Measurements from ENCODE around the gene NUDT5. TPM values are rescaled to one million over a fixed set of nuclear protein-coding genes. Genes with fewer than 3 reads are reported as not detected.
A peak's percentile ranks its signal among the peaks of the same experiment; 100 is the strongest.
"Not testable (repeated sequence)": the region's sequence is repeated elsewhere in the genome, so short reads cannot be mapped to it uniquely, and the experiment has no call there.

The NUDT5 gene
- total and polyA plus RNA-seq, 8 donors = 47.2 to 64.6 (median 57.8) TPM

DNA sequence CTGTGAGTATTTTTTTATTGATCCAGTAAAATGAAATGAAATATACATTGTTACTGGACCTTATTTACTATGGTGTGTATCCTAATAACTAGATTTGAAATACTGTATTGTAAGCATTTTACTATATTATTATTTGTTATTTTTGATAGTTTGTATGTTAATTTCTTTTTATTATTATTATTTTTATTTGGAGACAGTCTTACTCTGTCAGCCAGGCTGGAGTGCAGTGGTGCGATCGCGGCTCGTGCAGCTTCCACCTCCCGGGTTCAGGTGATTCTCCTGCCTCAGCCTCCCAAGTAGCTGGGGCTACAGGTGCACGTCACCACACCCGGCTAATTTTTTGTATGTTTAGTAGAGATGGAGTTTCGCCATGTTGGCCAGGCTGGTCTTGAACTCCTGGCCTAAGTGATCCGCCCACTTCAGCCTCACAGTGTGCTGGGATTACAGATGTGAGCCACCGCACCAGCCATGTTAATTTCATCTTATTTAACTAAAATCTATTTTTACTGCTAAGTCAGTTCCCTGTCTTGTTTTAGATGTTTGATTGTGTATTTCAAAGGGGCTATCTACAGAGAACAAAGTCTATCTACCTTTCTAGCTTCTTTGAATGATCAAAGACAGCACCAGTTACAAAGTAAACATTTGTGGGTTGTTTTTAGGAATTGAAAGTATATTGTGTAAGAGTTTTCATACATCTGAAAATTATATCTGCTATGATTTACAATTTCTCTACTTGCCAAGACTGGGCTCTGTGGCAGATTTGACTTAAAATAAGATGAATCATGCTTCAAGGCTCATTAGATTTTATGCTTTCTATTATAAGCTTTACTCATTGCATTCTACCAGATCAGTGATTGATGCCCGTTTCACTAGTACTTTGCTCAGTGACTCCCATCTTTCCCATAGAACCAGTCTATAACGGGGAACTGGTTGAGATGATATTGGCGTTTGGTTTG is 41.9 kb upstream of the NUDT5 start:
- Histone ChIP-seq H3K36me3 (peaks cover 0 to 81% of the 10 kb centered on the region in 2 donors), H3K4me3 (no peak overlapping the region), H3K9me3 (no peaks in the 10 kb centered on the region), H3K27ac (no peak overlapping the region), H3K27me3 (no peaks in the 10 kb centered on the region), H3K4me1 (peaks cover 6 to 26% of the 10 kb centered on the region in 2 donors)
- ATAC-seq (no peak), DNase-seq (no peak)
- intact Hi-C loops (cut with DNase I) = no loop called here
- TF ChIP-seq, protein P1, sequence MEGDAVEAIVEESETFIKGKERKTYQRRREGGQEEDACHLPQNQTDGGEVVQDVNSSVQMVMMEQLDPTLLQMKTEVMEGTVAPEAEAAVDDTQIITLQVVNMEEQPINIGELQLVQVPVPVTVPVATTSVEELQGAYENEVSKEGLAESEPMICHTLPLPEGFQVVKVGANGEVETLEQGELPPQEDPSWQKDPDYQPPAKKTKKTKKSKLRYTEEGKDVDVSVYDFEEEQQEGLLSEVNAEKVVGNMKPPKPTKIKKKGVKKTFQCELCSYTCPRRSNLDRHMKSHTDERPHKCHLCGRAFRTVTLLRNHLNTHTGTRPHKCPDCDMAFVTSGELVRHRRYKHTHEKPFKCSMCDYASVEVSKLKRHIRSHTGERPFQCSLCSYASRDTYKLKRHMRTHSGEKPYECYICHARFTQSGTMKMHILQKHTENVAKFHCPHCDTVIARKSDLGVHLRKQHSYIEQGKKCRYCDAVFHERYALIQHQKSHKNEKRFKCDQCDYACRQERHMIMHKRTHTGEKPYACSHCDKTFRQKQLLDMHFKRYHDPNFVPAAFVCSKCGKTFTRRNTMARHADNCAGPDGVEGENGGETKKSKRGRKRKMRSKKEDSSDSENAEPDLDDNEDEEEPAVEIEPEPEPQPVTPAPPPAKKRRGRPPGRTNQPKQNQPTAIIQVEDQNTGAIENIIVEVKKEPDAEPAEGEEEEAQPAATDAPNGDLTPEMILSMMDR (IDR thresholded peaks at IDR 0.05) = no peak

DNA sequence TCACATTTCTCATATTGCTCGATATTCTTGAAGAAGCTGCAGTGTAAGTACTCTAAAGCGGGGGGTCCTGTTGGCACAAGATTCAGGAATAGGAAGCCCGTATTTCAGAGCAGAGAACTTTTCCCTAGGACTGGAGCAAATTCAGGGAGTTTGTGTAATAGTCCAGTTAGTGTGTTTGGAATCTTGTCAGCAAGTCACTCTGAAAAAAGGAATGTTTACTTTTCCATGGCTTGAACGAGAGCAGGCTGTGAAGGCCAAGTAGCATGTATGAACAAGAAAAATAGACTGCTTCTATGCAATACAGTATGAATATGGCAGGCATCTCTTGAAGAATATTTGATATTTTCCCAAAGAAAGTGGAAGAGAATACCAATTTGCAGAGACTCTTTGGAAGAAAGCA is 40.1 kb upstream of the NUDT5 start:
- peaks cover 0 to 97% of the 10 kb centered on the region in 2 donors for H3K36me3 ChIP-seq
- no peaks in the 10 kb centered on the region for H3K9me3 ChIP-seq
- peaks cover 6 to 11% of the 10 kb centered on the region in 2 donors for H3K4me1 ChIP-seq
- H3K27ac ChIP-seq = no peak overlapping the region
- TF ChIP-seq, protein P1 (IDR thresholded peaks at IDR 0.05) = no peak
- H3K4me3 ChIP-seq = no peak overlapping the region
- ATAC-seq (peak; percentile 92), DNase-seq (peak in 2 of 4 donors; percentile 33 to 35)
- intact Hi-C loops (cut with DNase I) = no loop called here
- H3K27me3 ChIP-seq = no peaks in the 10 kb centered on the region

DNA sequence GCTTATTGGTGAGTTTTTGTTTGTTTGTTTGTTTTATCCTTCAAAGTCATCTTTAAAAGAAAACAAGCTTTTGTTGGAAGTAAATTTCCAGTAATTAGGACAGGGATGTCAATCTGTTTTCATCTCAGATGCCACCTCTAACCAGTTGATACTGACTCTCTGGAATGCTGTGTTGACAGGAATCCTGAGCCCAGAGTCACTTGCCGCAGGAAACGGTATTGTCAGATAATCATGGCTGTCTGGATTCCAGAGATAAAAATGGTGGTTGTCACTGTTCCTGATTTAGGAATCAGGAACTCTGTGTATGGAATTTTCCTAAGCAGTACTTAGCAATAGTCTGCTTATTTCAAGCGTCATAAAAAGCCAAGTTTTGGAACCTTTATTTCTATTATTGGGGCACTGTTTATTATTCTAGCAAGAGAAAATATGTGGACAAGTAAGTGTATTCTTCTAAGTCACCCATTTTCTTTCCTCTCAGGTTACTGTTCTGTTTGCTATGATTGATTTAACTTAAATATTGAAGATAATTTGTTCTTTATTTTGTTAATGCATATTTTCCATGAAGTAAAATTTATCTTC is 39.5 kb upstream of the NUDT5 start:
- H3K36me3 ChIP-seq = peaks cover 0 to 97% of the 10 kb centered on the region in 2 donors

DNA sequence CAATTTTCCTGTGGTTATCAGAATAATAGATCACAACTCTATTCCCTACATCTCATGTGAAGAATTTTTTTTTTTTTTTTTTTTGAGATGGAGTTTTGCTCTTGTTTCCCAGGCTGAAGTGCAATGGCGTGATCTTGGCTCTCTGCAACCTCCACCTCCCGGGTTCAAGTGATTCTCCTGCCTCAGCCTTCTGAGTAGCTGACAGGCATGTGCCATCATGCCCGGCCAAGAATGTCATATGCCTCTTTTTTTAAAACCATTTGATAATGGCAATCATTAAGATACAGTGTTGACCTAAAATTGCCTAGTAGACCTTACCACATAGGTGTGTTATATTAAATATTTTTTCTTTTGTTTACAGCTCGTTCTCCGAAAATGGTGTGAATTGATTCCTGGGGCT is 39.0 kb upstream of the NUDT5 start:
- DNase-seq; H3K9me3 ChIP-seq; ATAC-seq; H3K4me3 ChIP-seq; H3K27ac ChIP-seq; H3K27me3 ChIP-seq; H3K4me1 ChIP-seq; intact Hi-C loops (cut with DNase I): not testable (repeated sequence)
- H3K36me3 ChIP-seq = peaks cover 0 to 97% of the 10 kb centered on the region in 2 donors

More for the DNA sequence above, 39.5 kb upstream of the NUDT5 start:
- Histone ChIP-seq H3K4me3 (no peak overlapping the region), H3K27ac (no peak overlapping the region), H3K27me3 (no peaks in the 10 kb centered on the region), H3K4me1 (peaks cover 5 to 6% of the 10 kb centered on the region in 2 donors), H3K9me3 (no peaks in the 10 kb centered on the region)
- intact Hi-C loops (cut with DNase I) = no loop called here
- ATAC-seq (no peak), DNase-seq (no peak)
- TF ChIP-seq, protein P1 (IDR thresholded peaks at IDR 0.05) = no peak

DNA sequence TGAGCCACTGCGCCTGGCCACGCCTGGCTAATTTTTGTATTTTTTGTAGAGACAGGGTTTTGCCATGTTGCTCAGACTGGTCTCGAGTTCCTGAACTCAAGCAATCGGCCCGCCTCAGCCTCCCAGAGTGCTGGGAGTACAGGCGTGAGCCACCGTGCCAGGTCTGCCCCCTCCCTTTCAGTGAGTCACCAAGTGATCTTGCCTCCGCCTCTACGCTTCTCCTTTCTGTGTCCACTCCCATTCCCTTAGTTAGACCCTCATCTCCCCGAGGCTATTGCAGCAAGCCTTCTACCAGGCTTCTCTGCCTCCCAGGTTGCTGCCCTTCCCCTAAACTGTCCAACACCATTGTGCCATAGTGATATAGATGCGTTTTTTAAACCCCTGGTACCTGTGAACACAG is 33.2 kb upstream of the NUDT5 start:
- DNase-seq (no peak), ATAC-seq (no peak)
- Histone ChIP-seq H3K9me3 (no peaks in the 10 kb centered on the region), H3K27ac (no peak overlapping the region), H3K36me3 (peaks cover 0 to 81% of the 10 kb centered on the region in 2 donors), H3K4me1 (no peaks in the 10 kb centered on the region), H3K27me3 (no peaks in the 10 kb centered on the region), H3K4me3 (no peak overlapping the region)
- TF ChIP-seq, protein P1 (IDR thresholded peaks at IDR 0.05) = no peak
- intact Hi-C loops (cut with DNase I) = no loop called here

DNA sequence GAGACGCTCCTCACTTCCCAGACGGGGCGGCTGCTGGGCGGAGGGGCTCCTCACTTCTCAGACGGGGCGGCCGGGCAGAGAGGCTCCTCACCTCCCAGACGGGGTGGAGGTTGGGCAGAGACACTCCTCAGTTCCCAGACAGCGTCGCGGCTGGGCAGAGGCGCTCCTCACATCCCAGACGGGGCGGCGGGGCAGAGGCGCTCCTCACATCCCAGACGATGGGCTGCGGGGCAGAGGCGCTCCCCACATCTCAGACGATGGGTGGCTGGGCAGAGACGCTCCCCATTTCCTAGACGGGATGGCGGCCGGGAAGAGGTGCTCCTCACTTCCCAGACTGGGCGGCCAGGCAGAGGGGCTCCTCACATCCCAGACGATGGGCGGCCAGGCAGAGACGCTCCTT is 30.7 kb upstream of the NUDT5 start:
- ATAC-seq; H3K27ac ChIP-seq; H3K4me1 ChIP-seq; intact Hi-C loops (cut with DNase I); H3K27me3 ChIP-seq; DNase-seq; H3K4me3 ChIP-seq; H3K9me3 ChIP-seq: not testable (repeated sequence)
- H3K36me3 ChIP-seq = peaks cover 0 to 78% of the 10 kb centered on the region in 2 donors

All from left lung (tissue), 10 donors.